Panc1 (cell line): ENCODE data around the gene TBC1D17. TPM values are rescaled to one million over a fixed set of nuclear protein-coding genes. Genes with fewer than 3 reads are reported as not detected.

Experiments
- ATAC-seq: fragments of 200-7000 bp; cut with Tn5 transposase; 2 replicates; pipeline ENCODE4 v1.9.1; 2020; ENCODE audit warnings: mild to moderate bottlenecking, moderate library complexity
- BruUV-seq: library from RNA; stranded (reverse); fragments of 400-500 nt; replicated peaks from 2 replicates; lab custom pipeline; 2021; lab: Mats Ljungman, UMichigan
- CTCF ChIA-PET: fragments of 300-600 bp; sonication (Branson Sonifier 250); formaldehyde crosslinking; loops from one replicate; lab custom pipeline; 2022; ENCODE audit warnings: antibody characterized with exemption; lab: Charles Lee
- POLR2A ChIA-PET: fragments of 300-600 bp; sonication (Branson Sonifier 250); formaldehyde crosslinking; loops from one replicate; lab custom pipeline; 2022; ENCODE audit warnings: antibody characterized with exemption; lab: Charles Lee
- DNase-seq: peaks from one replicate; pipeline ENCODE4 v3.0.0-alpha.2; 2010; ENCODE audit warnings: low read depth, low spot score
- H3K27ac ChIP-seq: 2 replicates; pipeline ENCODE4 v1.5.1; 2011; ENCODE audit warnings: mild to moderate bottlenecking, low read length, inconsistent platforms
- H3K27me3 ChIP-seq: fragments of 200-500 bp; sonication (Bioruptor generic); 2 replicates; pipeline ENCODE4 v1.6.0; 2014; ENCODE audit warnings: low read length, inconsistent platforms; ENCODE audit not compliant: control insufficient read depth, insufficient read depth
- H3K36me3 ChIP-seq: fragments of 200-500 bp; sonication (Bioruptor generic); 2 replicates; pipeline ENCODE4 v1.5.1; 2014; ENCODE audit warnings: inconsistent platforms, mild to moderate bottlenecking, low read length, moderate library complexity; ENCODE audit not compliant: control insufficient read depth, insufficient read depth
- H3K4me1 ChIP-seq: 2 replicates; pipeline ENCODE4 v1.5.1; 2011; ENCODE audit warnings: inconsistent platforms, mild to moderate bottlenecking, low read length, moderate library complexity; ENCODE audit not compliant: control insufficient read depth, insufficient read depth
- H3K4me3 ChIP-seq, 2 experiments: 2 replicates each; pipeline ENCODE4 v1.5.1; 2011 to 2012; ENCODE audit warnings: low read depth in 2 of 2, low read length in 2 of 2, mild to moderate bottlenecking in 2 of 2, inconsistent platforms in 1 of 2, moderate library complexity in 1 of 2
- H3K9me3 ChIP-seq: fragments of 200-500 bp; sonication (Bioruptor generic); 2 replicates; pipeline ENCODE4 v1.5.1; 2014; ENCODE audit warnings: low read depth, mild to moderate bottlenecking, inconsistent platforms, low read length, moderate library complexity; ENCODE audit not compliant: control insufficient read depth, insufficient read depth
- POLR2AphosphoS5 ChIP-seq: IDR thresholded peaks from 2 replicates; pipeline ENCODE4 v1.6.1; 2012; ENCODE audit warnings: mild to moderate bottlenecking, low read depth, low read length, moderate library complexity
- REST ChIP-seq, 2 experiments: IDR thresholded peaks; 2 replicates each; pipeline ENCODE4 v1.6.1; 2011 to 2012; ENCODE audit warnings: low read depth in 2 of 2, control low read depth in 1 of 2, low read length in 1 of 2, mild to moderate bottlenecking in 1 of 2, moderate library complexity in 1 of 2; ENCODE audit not compliant: insufficient read depth in 1 of 2
- SIN3A ChIP-seq: IDR thresholded peaks from 2 replicates; pipeline ENCODE4 v1.6.1; 2012; ENCODE audit warnings: low read depth, mild to moderate bottlenecking, low read length, moderate library complexity, borderline replicate concordance; ENCODE audit not compliant: insufficient read depth
- TCF7L2 ChIP-seq: IDR thresholded peaks from 2 replicates; pipeline ENCODE4 v1.6.1; 2011; ENCODE audit warnings: mild to moderate bottlenecking, low read depth, low read length, inconsistent platforms
- in situ Hi-C: cut with HindIII; loops from 2 replicates; pipeline ENCODE4 v1.10.0; 2016; ENCODE audit warnings: low sequenced_read_pairs, low pct_unique_long_range_greater_than_20kb
- intact Hi-C: fragments of 100-400 bp; cut with micrococcal nuclease; formaldehyde crosslinking; loops from one replicate; pipeline ENCODE4 v1.10.0; 2022; ENCODE audit not compliant: unreplicated experiment
- total RNA-seq: library from RNA; stranded (reverse); gene quantifications from one replicate; pipeline ENCODE4 v1.2.1, GENCODE V29; 2021; ENCODE audit not compliant: unreplicated experiment
- TF ChIP-seq, protein P1 (sequence below): fragments of 450-650 bp; IDR thresholded peaks from 2 replicates; pipeline ENCODE4 v1.5.1; 2017; ENCODE audit warnings: mild to moderate bottlenecking

The TBC1D17 gene
- total RNA-seq, 1 experiment from 2014 or later, result 43.2 TPM

DNA sequence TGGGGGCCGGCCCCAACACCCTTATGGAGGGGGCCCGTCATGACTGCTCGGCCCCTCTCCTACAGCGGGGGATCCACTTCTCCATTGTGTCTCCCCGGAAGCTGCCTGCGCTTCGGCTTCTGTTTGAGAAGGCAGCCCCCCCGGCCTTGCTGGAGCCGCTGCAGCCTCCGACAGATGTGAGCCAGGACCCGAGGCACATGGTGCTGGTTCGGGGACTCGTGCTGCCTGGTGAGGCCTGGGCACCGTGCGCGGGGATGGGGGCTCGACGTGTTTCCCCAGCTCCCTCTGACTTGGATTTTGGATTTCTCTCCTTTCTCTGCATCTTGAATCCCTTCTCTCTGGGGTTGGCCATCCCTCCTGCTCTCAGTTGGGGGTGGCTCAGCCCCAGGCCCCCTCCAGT is 47.8 kb upstream of the TBC1D17 start:
- no peaks in the 10 kb centered on the region for H3K27me3 ChIP-seq
- H3K36me3 ChIP-seq, result no peaks in the 10 kb centered on the region; the same call in 1 of the 2 replicates
- ATAC-seq (no peak), DNase-seq (no peak)
- intact Hi-C loops, result no loop called here
- in situ Hi-C loops, result no loop called here
- H3K27ac ChIP-seq, result no peak overlapping the region
- CTCF ChIA-PET, result no interaction called here
- no peaks in the 10 kb centered on the region for H3K9me3 ChIP-seq
- no peaks in the 10 kb centered on the region for H3K4me1 ChIP-seq
- POLR2A ChIA-PET, result no interaction called here
- H3K4me3 ChIP-seq, result no peak overlapping the region
- BruUV-seq, result no TSS peak
- TF ChIP-seq REST (IDR thresholded peaks at IDR 0.05; ENCODE audit: insufficient read depth in 1 of 2, low read depth in 2 of 2, low read length in 1 of 2), result no peak
- no peak for TF ChIP-seq SIN3A
- no peak for TF ChIP-seq POLR2AphosphoS5
- TF ChIP-seq, protein P1, sequence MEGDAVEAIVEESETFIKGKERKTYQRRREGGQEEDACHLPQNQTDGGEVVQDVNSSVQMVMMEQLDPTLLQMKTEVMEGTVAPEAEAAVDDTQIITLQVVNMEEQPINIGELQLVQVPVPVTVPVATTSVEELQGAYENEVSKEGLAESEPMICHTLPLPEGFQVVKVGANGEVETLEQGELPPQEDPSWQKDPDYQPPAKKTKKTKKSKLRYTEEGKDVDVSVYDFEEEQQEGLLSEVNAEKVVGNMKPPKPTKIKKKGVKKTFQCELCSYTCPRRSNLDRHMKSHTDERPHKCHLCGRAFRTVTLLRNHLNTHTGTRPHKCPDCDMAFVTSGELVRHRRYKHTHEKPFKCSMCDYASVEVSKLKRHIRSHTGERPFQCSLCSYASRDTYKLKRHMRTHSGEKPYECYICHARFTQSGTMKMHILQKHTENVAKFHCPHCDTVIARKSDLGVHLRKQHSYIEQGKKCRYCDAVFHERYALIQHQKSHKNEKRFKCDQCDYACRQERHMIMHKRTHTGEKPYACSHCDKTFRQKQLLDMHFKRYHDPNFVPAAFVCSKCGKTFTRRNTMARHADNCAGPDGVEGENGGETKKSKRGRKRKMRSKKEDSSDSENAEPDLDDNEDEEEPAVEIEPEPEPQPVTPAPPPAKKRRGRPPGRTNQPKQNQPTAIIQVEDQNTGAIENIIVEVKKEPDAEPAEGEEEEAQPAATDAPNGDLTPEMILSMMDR, result no peak
- TF ChIP-seq TCF7L2, result no peak

GRCh38 chr19:49830766-49831165 is 46.7 kb upstream of the TBC1D17 start:
- TF ChIP-seq REST (IDR thresholded peaks at IDR 0.05; ENCODE audit: insufficient read depth in 1 of 2, low read depth in 2 of 2, low read length in 1 of 2) (no peak), TCF7L2 (no peak), SIN3A (no peak), POLR2AphosphoS5 (no peak)
- TF ChIP-seq, protein P1, result no peak
- Histone ChIP-seq H3K4me1 (no peaks in the 10 kb centered on the region), H3K27me3 (no peaks in the 10 kb centered on the region), H3K9me3 (no peaks in the 10 kb centered on the region), H3K4me3 (no peak overlapping the region), H3K27ac (no peak overlapping the region), H3K36me3 (no peaks in the 10 kb centered on the region; the same call in 1 of the 2 replicates)
- in situ Hi-C loops, result no loop called here
- intact Hi-C loops, result no loop called here
- CTCF ChIA-PET, result no interaction called here
- DNase-seq (no peak), ATAC-seq (no peak)
- no TSS peak for BruUV-seq
- POLR2A ChIA-PET, result no interaction called here
